Fibroblast of lung (primary cell): Measurements from ENCODE around the gene PLEKHH2. TPM values are rescaled to one million over a fixed set of nuclear protein-coding genes. Genes with fewer than 3 reads are reported as not detected.
A peak's percentile ranks its signal among the peaks of the same experiment; 100 is the strongest.

ENCODE experiments used
- DNase-seq, 2 donors: peaks; one replicate each; pipeline versions ENCODE4 v3.0.0 to v3.0.0-alpha.2; 2010; ENCODE audit warnings: low read depth in 2 of 2
- H2AFZ ChIP-seq: 2 replicates; pipeline ENCODE4 v1.5.1; 2012; ENCODE audit warnings: low read length, control low read depth, inconsistent platforms
- H3K27ac ChIP-seq: 2 replicates; pipeline ENCODE4 v1.5.1; 2011; ENCODE audit warnings: low read length, control low read depth; ENCODE audit not compliant: insufficient read depth
- H3K27me3 ChIP-seq: 2 replicates; pipeline ENCODE4 v1.5.1; 2011; ENCODE audit warnings: mild to moderate bottlenecking, low read length; ENCODE audit not compliant: control insufficient read depth, insufficient read depth
- H3K36me3 ChIP-seq: 2 replicates; pipeline ENCODE4 v1.5.1; 2011; ENCODE audit warnings: low read length; ENCODE audit not compliant: control insufficient read depth, insufficient read depth
- H3K4me1 ChIP-seq: 2 replicates; pipeline ENCODE4 v1.5.1; 2011; ENCODE audit warnings: low read length; ENCODE audit not compliant: control insufficient read depth, insufficient read depth; ENCODE audit errors: extremely low read depth
- H3K4me2 ChIP-seq: 2 replicates; pipeline ENCODE4 v1.5.1; 2011; ENCODE audit warnings: low read length, control low read depth; ENCODE audit not compliant: insufficient read depth; ENCODE audit errors: extremely low read depth
- H3K4me3 ChIP-seq, 4 experiments: fragments of 200-600 bp in 1 of 4; sonication (generic) in 1 of 4; replicated peaks in 1 of 4; 2 replicates each; pipeline ENCODE4 v1.5.1; 2011 to 2016; ENCODE audit warnings: low read length in 4 of 4, low read depth in 3 of 4, mild to moderate bottlenecking in 3 of 4, control low read depth in 2 of 4, inconsistent platforms in 1 of 4, mixed read lengths in 1 of 4; ENCODE audit not compliant: insufficient read depth in 1 of 4; ENCODE audit errors: control extremely low read depth in 1 of 4
- H3K79me2 ChIP-seq: 2 replicates; pipeline ENCODE4 v1.5.1; 2012; ENCODE audit warnings: mild to moderate bottlenecking, low read length, inconsistent platforms; ENCODE audit not compliant: control insufficient read depth, insufficient read depth
- H3K9ac ChIP-seq: 2 replicates; pipeline ENCODE4 v1.5.1; 2011; ENCODE audit warnings: mild to moderate bottlenecking, low read length, control low read depth; ENCODE audit not compliant: insufficient read depth
- H3K9me3 ChIP-seq: 2 replicates; pipeline ENCODE4 v1.5.1; 2012; ENCODE audit warnings: low read depth, low read length; ENCODE audit not compliant: control insufficient read depth, insufficient read depth
- H4K20me1 ChIP-seq: 2 replicates; pipeline ENCODE4 v1.5.1; 2011; ENCODE audit warnings: low read length; ENCODE audit not compliant: control insufficient read depth, insufficient read depth; ENCODE audit errors: extremely low read depth
- EZH2 ChIP-seq: IDR thresholded peaks from 2 replicates; pipeline ENCODE4 v1.5.1; 2012; ENCODE audit warnings: low read length, control low read depth, mild to moderate bottlenecking; ENCODE audit errors: missing control alignments
- polyA plus RNA-seq, 2 donors: library from polyadenylated mRNA; depleted of rRNA in 1 of 2; stranded (reverse) in 1 of 2; unstranded in 1 of 2; fragments of >200 nt; gene quantifications; 2 replicates each; pipeline ENCODE4 v1.2.1, GENCODE V29; 2011 to 2012; ENCODE audit warnings: missing spikeins in 1 of 2
- total RNA-seq: library from RNA; depleted of rRNA; stranded (reverse); fragments of >200 nt; gene quantifications from 2 replicates; pipeline ENCODE4 v1.2.1, GENCODE V29; 2014
- TF ChIP-seq, protein P1 (sequence below), 2 donors: IDR thresholded peaks in 1 of 2; conservative IDR thresholded peaks in 1 of 2; 1 replicate in 1 of 2; 2 replicates in 1 of 2; pipeline ENCODE4 v1.5.1; 2011 to 2012; ENCODE audit warnings: low read length in 2 of 2, control low read depth in 1 of 2, inconsistent platforms in 1 of 2, low read depth in 1 of 2, mild to moderate bottlenecking in 1 of 2

PLEKHH2 gene
- total and polyA plus RNA-seq, 2 donors (not counting 1 experiment from before 2014, with no cell fraction given), result 6.9 to 14.0 TPM

DNA sequence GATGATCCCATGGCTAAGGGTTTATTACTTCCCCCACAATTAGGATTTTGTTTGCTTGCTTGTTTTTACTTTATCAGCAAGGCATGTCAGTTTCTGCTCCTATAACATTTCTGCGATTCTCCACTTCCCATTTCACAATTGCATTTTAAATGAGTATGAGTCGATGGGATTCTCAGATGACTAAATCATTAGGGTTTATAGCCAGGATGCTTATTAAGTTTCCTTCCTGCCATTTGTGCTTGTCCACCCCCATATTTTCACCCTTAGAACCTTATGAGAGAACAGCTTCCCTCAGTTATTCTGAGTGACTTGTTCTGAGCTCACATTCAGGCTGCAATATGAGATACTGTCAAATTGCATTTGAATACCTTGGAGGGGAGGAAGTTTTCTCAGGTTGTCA lies 77.1 kb downstream of the PLEKHH2 start:
- H3K4me2 ChIP-seq, result no peak overlapping the region
- no peaks in the 10 kb centered on the region for H3K4me1 ChIP-seq
- no peaks in the 10 kb centered on the region for H3K27me3 ChIP-seq
- H3K9me3 ChIP-seq, result no peaks in the 10 kb centered on the region
- no peaks in the 10 kb centered on the region for H3K79me2 ChIP-seq
- peak; percentile 58 to 75 for DNase-seq
- no peak overlapping the region for H2AFZ ChIP-seq
- H4K20me1 ChIP-seq, result no peaks in the 10 kb centered on the region
- no peak overlapping the region for H3K27ac ChIP-seq
- TF ChIP-seq EZH2, result no peak
- TF ChIP-seq, protein P1, sequence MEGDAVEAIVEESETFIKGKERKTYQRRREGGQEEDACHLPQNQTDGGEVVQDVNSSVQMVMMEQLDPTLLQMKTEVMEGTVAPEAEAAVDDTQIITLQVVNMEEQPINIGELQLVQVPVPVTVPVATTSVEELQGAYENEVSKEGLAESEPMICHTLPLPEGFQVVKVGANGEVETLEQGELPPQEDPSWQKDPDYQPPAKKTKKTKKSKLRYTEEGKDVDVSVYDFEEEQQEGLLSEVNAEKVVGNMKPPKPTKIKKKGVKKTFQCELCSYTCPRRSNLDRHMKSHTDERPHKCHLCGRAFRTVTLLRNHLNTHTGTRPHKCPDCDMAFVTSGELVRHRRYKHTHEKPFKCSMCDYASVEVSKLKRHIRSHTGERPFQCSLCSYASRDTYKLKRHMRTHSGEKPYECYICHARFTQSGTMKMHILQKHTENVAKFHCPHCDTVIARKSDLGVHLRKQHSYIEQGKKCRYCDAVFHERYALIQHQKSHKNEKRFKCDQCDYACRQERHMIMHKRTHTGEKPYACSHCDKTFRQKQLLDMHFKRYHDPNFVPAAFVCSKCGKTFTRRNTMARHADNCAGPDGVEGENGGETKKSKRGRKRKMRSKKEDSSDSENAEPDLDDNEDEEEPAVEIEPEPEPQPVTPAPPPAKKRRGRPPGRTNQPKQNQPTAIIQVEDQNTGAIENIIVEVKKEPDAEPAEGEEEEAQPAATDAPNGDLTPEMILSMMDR (conservative IDR thresholded peaks at IDR 0.05 in 1 of 2, IDR thresholded peaks at IDR 0.05 in 1 of 2; ENCODE audit: low read depth in 1 of 2, low read length in 2 of 2), result no peak
- H3K9ac ChIP-seq, result no peak overlapping the region
- no peaks in the 10 kb centered on the region for H3K36me3 ChIP-seq
- no peak overlapping the region for H3K4me3 ChIP-seq

- no peaks in the 10 kb centered on the region for H3K9me3 ChIP-seq
- H3K79me2 ChIP-seq, result no peaks in the 10 kb centered on the region
- H3K27ac ChIP-seq, result no peak overlapping the region
- H3K27me3 ChIP-seq, result no peaks in the 10 kb centered on the region
- H3K36me3 ChIP-seq, result no peaks in the 10 kb centered on the region
- no peak for TF ChIP-seq EZH2
- TF ChIP-seq, protein P1 (conservative IDR thresholded peaks at IDR 0.05 in 1 of 2, IDR thresholded peaks at IDR 0.05 in 1 of 2; ENCODE audit: low read depth in 1 of 2, low read length in 2 of 2), result no peak
- no peak for DNase-seq
- no peaks in the 10 kb centered on the region for H3K4me1 ChIP-seq
- no peaks in the 10 kb centered on the region for H4K20me1 ChIP-seq
- no peak overlapping the region for H3K9ac ChIP-seq
- no peak overlapping the region for H3K4me3 ChIP-seq
- no peak overlapping the region for H3K4me2 ChIP-seq
- no peak overlapping the region for H2AFZ ChIP-seq
These were observed 78.4 kb downstream of the PLEKHH2 start for GRCh38 chr2:43715300-43716098.

DNA sequence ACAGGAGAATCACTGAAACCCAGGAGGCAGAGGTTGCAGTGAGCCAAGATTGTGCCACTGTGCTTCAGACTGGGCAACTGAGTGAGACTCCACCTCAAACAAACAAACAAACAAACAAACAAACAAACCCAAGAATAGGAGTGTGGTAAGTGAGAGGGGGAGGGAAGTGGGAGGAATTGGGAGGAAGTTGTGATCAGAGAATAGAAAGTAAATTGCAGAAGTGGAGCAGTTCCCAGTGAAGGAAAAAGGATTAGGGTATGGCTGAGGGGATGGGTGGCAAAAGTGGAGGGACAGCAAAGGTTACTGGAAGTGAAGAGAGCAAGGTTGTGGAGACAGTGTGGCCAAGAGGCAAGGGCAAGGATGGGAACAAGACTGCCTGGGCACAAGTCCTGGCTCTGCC lies 80.3 kb downstream of the PLEKHH2 start:
- no peaks in the 10 kb centered on the region for H3K36me3 ChIP-seq
- H2AFZ ChIP-seq, result no peak overlapping the region
- H3K4me3 ChIP-seq, result no peak overlapping the region
- H3K4me2 ChIP-seq, result no peak overlapping the region
- no peaks in the 10 kb centered on the region for H3K4me1 ChIP-seq
- TF ChIP-seq EZH2, result no peak
- TF ChIP-seq, protein P1 (conservative IDR thresholded peaks at IDR 0.05 in 1 of 2, IDR thresholded peaks at IDR 0.05 in 1 of 2; ENCODE audit: low read depth in 1 of 2, low read length in 2 of 2), result no peak
- H3K27ac ChIP-seq, result no peak overlapping the region
- no peaks in the 10 kb centered on the region for H3K9me3 ChIP-seq
- no peak overlapping the region for H3K9ac ChIP-seq
- DNase-seq, result no peak
- H3K27me3 ChIP-seq, result no peaks in the 10 kb centered on the region
- no peaks in the 10 kb centered on the region for H4K20me1 ChIP-seq
- no peaks in the 10 kb centered on the region for H3K79me2 ChIP-seq
